K562 (cell line): ENCODE measurements around the gene TLN1. TPM values are rescaled to one million over a fixed set of nuclear protein-coding genes. Genes with fewer than 3 reads are reported as not detected.

ENCODE experiments used
- ATF1 ChIP-seq, 2 experiments: fragments of 450-650 bp in 1 of 2; IDR thresholded peaks; 2 replicates each; pipeline ENCODE4 v1.6.1; 2016; ENCODE audit warnings: missing compliant biosample characterization in 1 of 2, missing genetic modification characterization in 1 of 2
- BCOR ChIP-seq: fragments of 450-650 bp; IDR thresholded peaks from 2 replicates; pipeline ENCODE4 v1.6.1; 2016
- ETV5 ChIP-seq: sonication (generic); formaldehyde crosslinking; IDR thresholded peaks from 2 replicates; pipeline ENCODE4 v1.4.0; 2020; ENCODE audit warnings: low read depth, mild to moderate bottlenecking, missing genetic modification reagents
- KDM5B ChIP-seq: fragments of 200-600 bp; sonication (generic); IDR thresholded peaks from 2 replicates; pipeline ENCODE4 v1.6.1; 2012; ENCODE audit warnings: low read depth, mild to moderate bottlenecking, moderate library complexity, low read length, control low read depth, inconsistent platforms; ENCODE audit not compliant: insufficient replicate concordance
- MBD2 ChIP-seq: sonication (generic); IDR thresholded peaks from 2 replicates; pipeline ENCODE4 v1.6.1; 2016; ENCODE audit warnings: low read depth, borderline replicate concordance
- MCM7 ChIP-seq, 2 experiments: fragments of 450-650 bp; IDR thresholded peaks; 2 replicates each; pipeline ENCODE4 v1.6.1; 2016 to 2018
- PML ChIP-seq: IDR thresholded peaks from 2 replicates; pipeline ENCODE4 v1.6.1; 2012; ENCODE audit warnings: low read length, inconsistent platforms
- POLR2B ChIP-seq: fragments of 450-650 bp; IDR thresholded peaks from 2 replicates; pipeline ENCODE4 v1.6.1; 2018; ENCODE audit warnings: low read depth; ENCODE audit not compliant: partially characterized antibody
- RNF2 ChIP-seq: sonication (generic); IDR thresholded peaks from 2 replicates; pipeline ENCODE4 v1.6.1; 2016
- SUPT5H ChIP-seq: fragments of 450-650 bp; IDR thresholded peaks from 2 replicates; pipeline ENCODE4 v1.6.1; 2016
- TCFL5 ChIP-seq: fragments of 250-450 bp; sonication (Bioruptor Pico); conservative IDR thresholded peaks from 2 replicates; pipeline ENCODE4 v1.6.1; 2021; ENCODE audit warnings: mild to moderate bottlenecking, moderate library complexity, matching md5 sums
- XRCC3 ChIP-seq: fragments of 450-650 bp; IDR thresholded peaks from 2 replicates; pipeline ENCODE4 v1.6.1; 2017; ENCODE audit warnings: mild to moderate bottlenecking, moderate library complexity
- ZNF778 ChIP-seq: fragments of 450-650 bp; formaldehyde crosslinking; IDR thresholded peaks from 2 replicates; pipeline ENCODE4 v1.4.0; 2020; ENCODE audit warnings: mild to moderate bottlenecking, moderate library complexity
- ZNF780A ChIP-seq: fragments of 250-450 bp; sonication (Bioruptor Pico); IDR thresholded peaks from 2 replicates; pipeline ENCODE4 v1.5.0; 2021; ENCODE audit warnings: mild to moderate bottlenecking
- ZNF785 ChIP-seq: fragments of 250-450 bp; sonication (Bioruptor Pico); IDR thresholded peaks from 2 replicates; pipeline ENCODE4 v1.4.0; 2020; ENCODE audit warnings: mild to moderate bottlenecking
- polyA plus RNA-seq, 8 experiments: library from polyadenylated mRNA; depleted of rRNA in 4 of 8; stranded (reverse) in 5 of 8; unstranded in 3 of 8; fragments of >200 nt; fragmentation: Nextera tagmentation in 2 of 8; fragmentation: Illumina TruSeq in 1 of 8; extraction: Ambion mirVana in 2 of 8; extraction: Trizol in 1 of 8; gene quantifications; 2 replicates each; pipeline versions ENCODE4 v1.2.1 to v1.2.3, GENCODE V29; 2011 to 2014; ENCODE audit warnings: inconsistent platforms in 1 of 8, missing spikeins in 1 of 8
- total RNA-seq, 7 experiments: library from RNA; depleted of rRNA in 6 of 7; stranded (reverse); fragments of >200 nt in 6 of 7; fragmentation: Illumina TruSeq in 2 of 7; extraction: Trizol in 2 of 7; gene quantifications; 2 replicates each; pipeline versions ENCODE4 v1.2.1 to v1.2.3, GENCODE V29; 2011 to 2021; ENCODE audit warnings: low replicate concordance in 1 of 7
- TF ChIP-seq, protein P1 (sequence below), 3 experiments: IDR thresholded peaks in 2 of 3; conservative IDR thresholded peaks in 1 of 3; 2 replicates each; pipeline ENCODE4 v1.5.1; 2011 to 2012; ENCODE audit warnings: low read length in 3 of 3, mild to moderate bottlenecking in 3 of 3, control low read depth in 2 of 3, improper control_type of control experiment in 1 of 3, inconsistent platforms in 1 of 3, low read depth in 1 of 3, mixed read lengths in 1 of 3, moderate library complexity in 1 of 3; ENCODE audit not compliant: insufficient read depth in 2 of 3
- TF ChIP-seq, protein P2 (sequence below): fragments of 250-450 bp; sonication (Bioruptor Pico); IDR thresholded peaks from 2 replicates; pipeline ENCODE4 v1.9.0; 2021; ENCODE audit warnings: mild to moderate bottlenecking
- TF ChIP-seq, protein P3 (sequence below): fragments of 250-450 bp; sonication (Bioruptor Pico); IDR thresholded peaks from 2 replicates; pipeline ENCODE4 v1.4.0; 2020
- TF ChIP-seq, protein P4 (sequence below): fragments of 450-650 bp; IDR thresholded peaks from 2 replicates; pipeline ENCODE4 v1.6.1; 2016; ENCODE audit warnings: missing biosample characterization, missing genetic modification characterization
- TF ChIP-seq, protein P5 (sequence below): IDR thresholded peaks from 3 replicates; pipeline ENCODE4 v1.6.1; 2011; ENCODE audit warnings: borderline replicate concordance, mild to moderate bottlenecking, moderate library complexity; ENCODE audit not compliant: insufficient read length; ENCODE audit errors: extremely low read depth
- TF ChIP-seq, protein P6 (sequence below): sonication (generic); IDR thresholded peaks from 2 replicates; pipeline ENCODE4 v1.6.1; 2016

Gene TLN1
- total and polyA plus RNA-seq, 9 of the 15 experiments (the other 6 are each of a cell fraction or from before 2014, with no cell fraction given) = 3.6 to 240 (median 54.8) TPM

DNA sequence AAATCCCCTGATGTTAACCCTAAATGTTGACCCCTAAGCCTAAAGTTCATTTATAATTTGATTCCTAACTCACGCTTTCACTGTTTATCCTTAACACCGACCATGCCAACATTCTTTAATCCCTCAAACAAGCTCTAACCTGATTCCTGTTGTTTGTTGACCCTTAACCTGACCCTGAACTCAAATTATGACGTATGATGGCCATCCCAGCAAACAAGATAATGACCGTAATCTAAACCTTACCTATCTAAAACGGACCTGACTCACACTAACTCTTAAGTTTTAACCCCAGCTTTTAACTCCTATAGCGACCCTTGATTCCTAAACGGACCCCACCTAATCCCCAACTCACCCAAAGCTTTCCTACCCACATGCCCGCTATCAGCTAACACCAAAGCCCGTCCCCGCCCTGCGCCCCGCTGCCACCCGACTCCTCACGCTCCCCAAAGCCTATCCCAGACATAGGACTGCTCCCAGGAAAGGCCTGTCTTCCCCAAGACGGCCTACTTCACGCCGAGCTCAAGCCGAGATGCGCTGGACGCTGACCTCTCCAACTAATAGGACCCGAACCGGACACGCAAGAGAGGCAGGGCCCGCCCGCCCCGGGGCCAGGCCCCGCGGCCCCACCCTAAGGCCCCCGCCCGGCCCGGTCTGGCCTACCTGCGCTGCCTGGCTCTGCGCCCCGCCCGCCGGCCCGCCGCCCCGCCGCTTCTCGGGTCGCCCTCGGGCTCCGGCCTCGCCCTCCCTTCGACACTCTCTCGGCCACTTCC is 395 bp downstream of the TLN1 start (continued):
- TF ChIP-seq, protein P1, sequence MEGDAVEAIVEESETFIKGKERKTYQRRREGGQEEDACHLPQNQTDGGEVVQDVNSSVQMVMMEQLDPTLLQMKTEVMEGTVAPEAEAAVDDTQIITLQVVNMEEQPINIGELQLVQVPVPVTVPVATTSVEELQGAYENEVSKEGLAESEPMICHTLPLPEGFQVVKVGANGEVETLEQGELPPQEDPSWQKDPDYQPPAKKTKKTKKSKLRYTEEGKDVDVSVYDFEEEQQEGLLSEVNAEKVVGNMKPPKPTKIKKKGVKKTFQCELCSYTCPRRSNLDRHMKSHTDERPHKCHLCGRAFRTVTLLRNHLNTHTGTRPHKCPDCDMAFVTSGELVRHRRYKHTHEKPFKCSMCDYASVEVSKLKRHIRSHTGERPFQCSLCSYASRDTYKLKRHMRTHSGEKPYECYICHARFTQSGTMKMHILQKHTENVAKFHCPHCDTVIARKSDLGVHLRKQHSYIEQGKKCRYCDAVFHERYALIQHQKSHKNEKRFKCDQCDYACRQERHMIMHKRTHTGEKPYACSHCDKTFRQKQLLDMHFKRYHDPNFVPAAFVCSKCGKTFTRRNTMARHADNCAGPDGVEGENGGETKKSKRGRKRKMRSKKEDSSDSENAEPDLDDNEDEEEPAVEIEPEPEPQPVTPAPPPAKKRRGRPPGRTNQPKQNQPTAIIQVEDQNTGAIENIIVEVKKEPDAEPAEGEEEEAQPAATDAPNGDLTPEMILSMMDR (IDR thresholded peaks at IDR 0.05 in 2 of 3, conservative IDR thresholded peaks at IDR 0.05 in 1 of 3; ENCODE audit: insufficient read depth in 2 of 3, low read depth in 1 of 3, low read length in 3 of 3) = no peak
- TF ChIP-seq RNF2 = no peak
- TF ChIP-seq TCFL5 = no peak
- TF ChIP-seq, protein P2, sequence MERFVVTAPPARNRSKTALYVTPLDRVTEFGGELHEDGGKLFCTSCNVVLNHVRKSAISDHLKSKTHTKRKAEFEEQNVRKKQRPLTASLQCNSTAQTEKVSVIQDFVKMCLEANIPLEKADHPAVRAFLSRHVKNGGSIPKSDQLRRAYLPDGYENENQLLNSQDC (CRISPR knock-in tag) = no peak
- TF ChIP-seq KDM5B = no peak
- TF ChIP-seq ATF1 (CRISPR knock-in tag; IDR thresholded peaks at IDR 0.05) = no peak
- peak; percentile 46 for TF ChIP-seq ATF1 (tag; IDR thresholded peaks at IDR 0.05)
- TF ChIP-seq ZNF785 (CRISPR knock-in tag) = no peak
- TF ChIP-seq POLR2B = peak; percentile 53
- no peak for TF ChIP-seq MCM7 (IDR thresholded peaks at IDR 0.05)
- no peak for TF ChIP-seq ZNF778 (CRISPR knock-in tag)
- no peak for TF ChIP-seq PML
- no peak for TF ChIP-seq XRCC3
- TF ChIP-seq, protein P3, sequence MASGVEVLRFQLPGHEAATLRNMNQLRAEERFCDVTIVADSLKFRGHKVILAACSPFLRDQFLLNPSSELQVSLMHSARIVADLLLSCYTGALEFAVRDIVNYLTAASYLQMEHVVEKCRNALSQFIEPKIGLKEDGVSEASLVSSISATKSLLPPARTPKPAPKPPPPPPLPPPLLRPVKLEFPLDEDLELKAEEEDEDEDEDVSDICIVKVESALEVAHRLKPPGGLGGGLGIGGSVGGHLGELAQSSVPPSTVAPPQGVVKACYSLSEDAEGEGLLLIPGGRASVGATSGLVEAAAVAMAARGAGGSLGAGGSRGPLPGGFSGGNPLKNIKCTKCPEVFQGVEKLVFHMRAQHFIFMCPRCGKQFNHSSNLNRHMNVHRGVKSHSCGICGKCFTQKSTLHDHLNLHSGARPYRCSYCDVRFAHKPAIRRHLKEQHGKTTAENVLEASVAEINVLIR (CRISPR knock-in tag) = 0 out of 2 replicates have a peak, but pooled peaks have one; percentile 22
- no peak; the same call in 1 of the 2 replicates for TF ChIP-seq MBD2
- peak; percentile 52; the same call in 1 of the 2 replicates for TF ChIP-seq BCOR
- TF ChIP-seq, protein P4, sequence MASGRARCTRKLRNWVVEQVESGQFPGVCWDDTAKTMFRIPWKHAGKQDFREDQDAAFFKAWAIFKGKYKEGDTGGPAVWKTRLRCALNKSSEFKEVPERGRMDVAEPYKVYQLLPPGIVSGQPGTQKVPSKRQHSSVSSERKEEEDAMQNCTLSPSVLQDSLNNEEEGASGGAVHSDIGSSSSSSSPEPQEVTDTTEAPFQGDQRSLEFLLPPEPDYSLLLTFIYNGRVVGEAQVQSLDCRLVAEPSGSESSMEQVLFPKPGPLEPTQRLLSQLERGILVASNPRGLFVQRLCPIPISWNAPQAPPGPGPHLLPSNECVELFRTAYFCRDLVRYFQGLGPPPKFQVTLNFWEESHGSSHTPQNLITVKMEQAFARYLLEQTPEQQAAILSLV (tag) = no peak
- no peak for TF ChIP-seq ETV5 (CRISPR knock-in tag)
- TF ChIP-seq, protein P5, sequence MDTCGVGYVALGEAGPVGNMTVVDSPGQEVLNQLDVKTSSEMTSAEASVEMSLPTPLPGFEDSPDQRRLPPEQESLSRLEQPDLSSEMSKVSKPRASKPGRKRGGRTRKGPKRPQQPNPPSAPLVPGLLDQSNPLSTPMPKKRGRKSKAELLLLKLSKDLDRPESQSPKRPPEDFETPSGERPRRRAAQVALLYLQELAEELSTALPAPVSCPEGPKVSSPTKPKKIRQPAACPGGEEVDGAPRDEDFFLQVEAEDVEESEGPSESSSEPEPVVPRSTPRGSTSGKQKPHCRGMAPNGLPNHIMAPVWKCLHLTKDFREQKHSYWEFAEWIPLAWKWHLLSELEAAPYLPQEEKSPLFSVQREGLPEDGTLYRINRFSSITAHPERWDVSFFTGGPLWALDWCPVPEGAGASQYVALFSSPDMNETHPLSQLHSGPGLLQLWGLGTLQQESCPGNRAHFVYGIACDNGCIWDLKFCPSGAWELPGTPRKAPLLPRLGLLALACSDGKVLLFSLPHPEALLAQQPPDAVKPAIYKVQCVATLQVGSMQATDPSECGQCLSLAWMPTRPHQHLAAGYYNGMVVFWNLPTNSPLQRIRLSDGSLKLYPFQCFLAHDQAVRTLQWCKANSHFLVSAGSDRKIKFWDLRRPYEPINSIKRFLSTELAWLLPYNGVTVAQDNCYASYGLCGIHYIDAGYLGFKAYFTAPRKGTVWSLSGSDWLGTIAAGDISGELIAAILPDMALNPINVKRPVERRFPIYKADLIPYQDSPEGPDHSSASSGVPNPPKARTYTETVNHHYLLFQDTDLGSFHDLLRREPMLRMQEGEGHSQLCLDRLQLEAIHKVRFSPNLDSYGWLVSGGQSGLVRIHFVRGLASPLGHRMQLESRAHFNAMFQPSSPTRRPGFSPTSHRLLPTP = no peak
- peak; percentile 62; the same call in 1 of the 2 replicates for TF ChIP-seq SUPT5H
- no peak for TF ChIP-seq ZNF780A (CRISPR knock-in tag)
- TF ChIP-seq, protein P6, sequence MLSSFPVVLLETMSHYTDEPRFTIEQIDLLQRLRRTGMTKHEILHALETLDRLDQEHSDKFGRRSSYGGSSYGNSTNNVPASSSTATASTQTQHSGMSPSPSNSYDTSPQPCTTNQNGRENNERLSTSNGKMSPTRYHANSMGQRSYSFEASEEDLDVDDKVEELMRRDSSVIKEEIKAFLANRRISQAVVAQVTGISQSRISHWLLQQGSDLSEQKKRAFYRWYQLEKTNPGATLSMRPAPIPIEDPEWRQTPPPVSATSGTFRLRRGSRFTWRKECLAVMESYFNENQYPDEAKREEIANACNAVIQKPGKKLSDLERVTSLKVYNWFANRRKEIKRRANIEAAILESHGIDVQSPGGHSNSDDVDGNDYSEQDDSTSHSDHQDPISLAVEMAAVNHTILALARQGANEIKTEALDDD = peak; percentile 70; the same call in 1 of the 2 replicates
